ENCODE data around the gene ZFYVE28. TPM values are rescaled to one million over a fixed set of nuclear protein-coding genes. Genes with fewer than 3 reads are reported as not detected.
A peak's percentile ranks its signal among the peaks of the same experiment; 100 is the strongest.
"Not testable (repeated sequence)": the region's sequence is repeated elsewhere in the genome, so short reads cannot be mapped to it uniquely, and the experiment has no call there.

ZFYVE28 gene
- total RNA-seq, 1 donor from 2014 or later: 0.86 TPM

GRCh38 chr4:2446656-2447564, 28.5 kb upstream of the ZFYVE28 start:
- no peak for DNase-seq (ENCODE audit: low read depth)

- DNase-seq (ENCODE audit: low read depth): no peak
Measured at GRCh38 chr4:2445571-2445970, 27.1 kb upstream of the ZFYVE28 start.

DNA sequence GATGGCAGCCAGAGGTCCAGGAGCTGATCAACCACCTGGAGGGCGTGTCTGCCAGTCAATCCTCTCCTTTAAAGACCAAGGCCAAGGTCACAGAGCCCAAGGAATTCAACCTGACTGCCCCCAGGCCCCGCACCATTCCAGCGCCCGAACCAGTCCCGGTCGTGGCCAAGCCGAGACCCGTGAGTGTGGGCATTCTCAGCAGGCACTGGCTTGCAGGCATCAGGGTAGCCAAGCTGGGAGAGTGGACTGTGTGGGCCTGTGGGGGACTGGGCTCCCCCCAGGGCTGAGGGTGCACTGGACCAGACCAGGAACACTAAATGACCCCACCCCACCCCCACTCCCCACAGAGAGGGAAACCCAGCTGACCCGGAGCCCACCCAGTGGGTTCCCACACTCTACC, 26.7 kb upstream of the ZFYVE28 start:
- DNase-seq (ENCODE audit: low read depth): no peak

DNA sequence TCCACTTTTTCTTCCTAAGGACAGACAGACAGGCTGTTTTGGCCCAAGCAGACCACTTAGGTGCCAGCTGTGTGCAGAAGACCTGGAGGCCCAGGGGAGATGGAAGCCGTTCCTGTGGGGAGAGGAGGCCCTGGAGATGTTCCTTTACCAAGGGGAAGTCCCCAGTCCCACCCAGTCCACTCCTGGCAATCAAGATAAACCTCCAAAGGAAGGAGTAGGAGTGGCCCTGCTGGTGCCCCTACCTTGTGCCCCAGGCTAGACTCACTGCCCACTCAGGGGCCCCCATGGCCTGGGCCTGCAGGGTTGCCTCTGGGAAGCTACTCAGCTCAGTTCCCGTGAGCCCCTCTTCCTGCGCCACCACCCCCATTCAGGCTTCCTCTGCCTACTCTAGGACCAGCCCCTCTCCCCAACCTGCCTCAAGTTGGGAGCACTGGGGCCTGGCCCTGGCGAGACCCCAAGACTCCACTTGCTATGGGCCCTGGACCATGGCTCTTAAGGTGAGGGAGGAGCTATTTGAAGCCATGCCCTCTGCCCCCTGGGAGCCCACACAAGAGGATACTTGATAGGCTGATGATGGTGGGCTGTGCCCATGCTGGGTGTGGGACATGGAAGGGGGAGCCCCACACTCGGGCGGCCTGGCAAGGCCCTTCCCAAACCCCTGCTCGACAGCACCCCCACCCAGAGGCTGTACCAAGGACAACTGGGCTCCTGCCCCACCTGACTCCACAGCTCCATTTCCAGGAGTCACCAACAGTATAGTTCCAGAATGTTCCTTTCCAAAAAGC, 25.7 kb upstream of the ZFYVE28 start:
- no peak for DNase-seq (ENCODE audit: low read depth)

DNA sequence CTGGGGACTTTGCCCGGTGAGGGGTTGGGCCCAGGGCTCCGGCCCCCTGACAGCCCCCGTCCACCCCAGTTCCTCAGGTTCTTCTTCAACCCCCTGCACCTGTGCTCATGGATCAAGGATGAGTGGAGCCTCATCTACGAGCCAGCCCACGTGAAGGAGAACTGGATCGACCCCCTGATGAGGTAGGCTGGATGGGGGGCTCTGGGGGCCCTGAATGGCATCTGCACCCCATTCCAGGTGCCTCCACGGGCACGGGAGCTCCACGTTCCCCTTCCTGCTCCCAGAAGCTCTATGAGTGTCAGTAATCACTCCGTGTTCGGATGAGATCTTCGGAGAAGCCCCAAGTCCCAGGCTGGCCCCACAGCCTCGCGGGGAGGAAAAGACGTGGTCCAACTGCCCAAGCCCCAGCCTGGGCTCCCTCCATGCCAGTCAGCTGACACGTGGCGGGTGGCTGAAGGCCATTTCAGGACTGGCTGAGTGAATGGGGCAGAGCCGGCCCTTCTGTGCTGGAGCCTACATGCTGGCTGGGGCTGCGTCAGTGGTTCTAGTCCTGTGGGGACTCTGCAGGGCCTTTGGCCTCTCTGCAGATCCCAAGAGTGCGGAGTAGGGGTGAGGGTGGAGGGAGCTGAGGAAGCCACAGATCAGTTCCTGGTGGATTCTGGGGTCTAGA, 24.8 kb upstream of the ZFYVE28 start:
- no peak for DNase-seq (ENCODE audit: low read depth)

GRCh38 chr4:2442175-2442993, 23.9 kb upstream of the ZFYVE28 start:
- DNase-seq (ENCODE audit: low read depth): no peak

GRCh38 chr4:2441393-2442174, 23.1 kb upstream of the ZFYVE28 start:
- peak; percentile 44 for DNase-seq (ENCODE audit: low read depth)

- DNase-seq (ENCODE audit: low read depth): no peak
Measured at GRCh38 chr4:2438822-2439718, 20.6 kb upstream of the ZFYVE28 start.

DNA sequence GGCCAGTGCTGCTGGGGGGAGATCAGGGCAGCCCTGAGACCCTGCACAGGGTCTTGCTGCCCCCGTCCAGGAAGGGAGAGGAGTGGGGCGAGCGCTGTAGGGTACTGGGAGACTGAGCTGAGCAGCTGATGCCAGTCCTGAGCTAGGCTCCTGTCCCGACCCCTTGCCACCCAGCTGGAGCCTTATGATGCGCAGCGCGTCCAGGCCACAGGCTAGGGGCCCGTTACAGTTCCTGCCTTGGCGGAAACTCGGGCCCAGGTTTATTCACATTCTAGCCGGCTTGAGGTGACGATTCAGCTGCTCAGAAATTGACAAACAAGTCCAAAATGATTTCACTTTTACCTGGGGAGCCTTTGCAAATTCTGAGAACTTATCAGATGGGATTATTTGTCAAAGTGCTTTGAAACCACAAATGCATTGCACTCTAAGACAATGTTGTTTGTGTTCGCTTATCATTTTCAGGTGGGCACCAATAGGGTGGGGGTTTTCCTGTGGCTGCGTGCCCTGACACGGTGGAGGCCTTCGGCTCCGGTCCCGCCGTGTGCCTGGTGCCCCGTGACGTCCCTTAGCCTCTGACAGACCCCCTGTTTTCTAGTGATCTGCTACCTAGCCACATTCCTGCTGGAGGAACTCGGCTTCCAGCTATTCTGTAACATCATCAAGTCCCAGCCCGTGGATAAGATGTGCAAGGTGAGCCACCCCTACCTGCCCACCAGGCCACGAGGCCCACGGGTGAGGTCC, 19.2 kb upstream of the ZFYVE28 start:
- no peak for DNase-seq (ENCODE audit: low read depth)

- no peak for DNase-seq (ENCODE audit: low read depth)
Measured at GRCh38 chr4:2436761-2437474, 18.5 kb upstream of the ZFYVE28 start.

GRCh38 chr4:2436301-2436700, 17.9 kb upstream of the ZFYVE28 start:
- DNase-seq (ENCODE audit: low read depth): peak; percentile 49

DNA sequence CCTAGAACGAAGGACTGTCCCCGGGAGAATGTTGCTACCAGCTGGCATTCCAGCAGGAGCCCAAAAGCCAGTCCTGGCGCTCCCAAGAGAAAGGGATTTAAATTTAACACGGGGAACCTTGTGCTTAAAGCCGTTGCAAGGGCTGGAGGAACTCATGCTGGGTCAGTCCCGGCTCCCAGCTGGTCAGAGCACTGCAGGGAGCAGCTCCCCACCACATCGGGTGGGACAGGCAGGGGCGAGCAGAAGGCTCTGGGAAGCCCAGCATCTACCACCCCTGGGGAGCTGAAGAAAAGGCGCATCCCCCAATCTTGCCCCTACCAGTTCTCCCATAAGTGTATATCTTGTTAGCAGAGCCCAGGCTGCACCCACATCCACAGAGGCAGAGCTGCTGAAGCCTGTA, 16.0 kb upstream of the ZFYVE28 start:
- DNase-seq (ENCODE audit: low read depth): no peak

- no peak for DNase-seq (ENCODE audit: low read depth)
Measured at GRCh38 chr4:2433609-2434350, 15.3 kb upstream of the ZFYVE28 start.

DNA sequence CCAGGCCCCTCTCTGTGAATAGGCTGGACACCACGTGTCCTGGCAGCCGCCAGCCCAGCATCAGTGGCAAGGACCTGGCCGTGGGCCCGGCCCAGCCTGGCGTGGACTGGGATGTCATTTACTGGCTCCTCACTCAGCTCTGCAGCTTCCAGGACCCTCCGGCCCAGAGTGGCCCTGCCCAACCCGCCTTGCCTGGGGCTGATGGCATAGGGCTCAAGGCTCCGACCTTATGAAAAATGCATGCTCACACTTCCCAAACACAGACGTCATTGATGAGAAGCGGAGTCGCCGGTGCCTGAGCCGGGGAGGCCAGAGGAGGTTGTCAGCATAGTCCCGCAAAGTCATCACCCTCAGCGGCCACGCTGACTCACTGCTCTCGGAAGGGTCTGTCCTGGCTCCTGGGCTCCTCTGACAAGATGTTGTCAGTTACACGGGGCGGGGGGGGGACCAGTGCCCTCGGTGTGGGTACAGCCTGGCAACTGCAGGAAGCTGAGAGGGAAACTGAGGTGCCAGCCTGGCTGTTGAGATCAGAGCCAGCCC, 14.6 kb upstream of the ZFYVE28 start:
- peak; percentile 31 for DNase-seq (ENCODE audit: low read depth)

DNA sequence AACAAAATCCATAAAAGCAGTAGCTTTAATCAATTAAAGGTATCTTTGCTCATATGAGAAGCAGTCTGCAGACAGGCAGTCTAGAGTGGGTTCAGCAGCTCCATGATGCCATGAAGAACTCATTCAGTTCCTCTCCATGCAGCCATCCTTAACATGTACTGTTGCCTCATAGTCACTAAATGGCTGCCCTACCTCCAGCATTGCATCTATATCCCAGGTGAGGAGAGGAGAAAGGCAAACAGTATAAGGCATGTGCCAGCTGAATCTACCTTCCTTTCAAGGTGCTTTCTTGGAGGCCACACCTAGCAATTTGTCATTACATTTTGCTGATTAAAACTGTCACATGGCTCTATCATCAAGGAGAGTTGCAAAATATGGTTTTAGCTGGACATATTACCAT, 13.6 kb upstream of the ZFYVE28 start:
- no peak for DNase-seq (ENCODE audit: low read depth)

- not testable (repeated sequence) for DNase-seq (ENCODE audit: low read depth)
Measured at GRCh38 chr4:2429945-2430757, 11.7 kb upstream of the ZFYVE28 start.

All from myocyte (in vitro differentiated cells).